HG02571 (cell line): ENCODE results near the gene OPALIN.

ENCODE experiments used
- ATAC-seq: cut with Tn5 transposase; IDR thresholded peaks from one replicate; pipeline ENCODE4 v1.9.1; 2021; ENCODE audit warnings: mild to moderate bottlenecking, moderate library complexity; ENCODE audit not compliant: unreplicated experiment

The OPALIN gene

DNA sequence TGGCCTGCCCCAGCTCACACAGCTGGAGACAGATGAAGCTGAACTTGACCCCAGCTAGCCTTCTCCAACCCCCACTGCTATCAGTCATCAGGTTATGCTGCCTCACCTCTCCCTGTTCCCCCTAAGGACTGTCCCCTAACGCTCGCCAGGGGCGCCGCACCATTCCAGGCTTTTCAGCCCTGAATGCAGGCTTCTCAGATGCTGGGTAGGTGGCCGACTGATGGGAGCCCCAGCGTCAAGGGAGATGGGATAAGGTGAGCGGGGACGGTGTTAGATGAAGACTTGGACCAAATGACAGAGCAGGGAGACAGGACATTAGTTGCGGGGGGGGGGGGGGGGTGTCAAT is 15.8 kb upstream of the OPALIN start:
- no peak for ATAC-seq

- ATAC-seq = no peak
These were observed 15.2 kb upstream of the OPALIN start for GRCh38 chr10:96374004-96374403.

DNA sequence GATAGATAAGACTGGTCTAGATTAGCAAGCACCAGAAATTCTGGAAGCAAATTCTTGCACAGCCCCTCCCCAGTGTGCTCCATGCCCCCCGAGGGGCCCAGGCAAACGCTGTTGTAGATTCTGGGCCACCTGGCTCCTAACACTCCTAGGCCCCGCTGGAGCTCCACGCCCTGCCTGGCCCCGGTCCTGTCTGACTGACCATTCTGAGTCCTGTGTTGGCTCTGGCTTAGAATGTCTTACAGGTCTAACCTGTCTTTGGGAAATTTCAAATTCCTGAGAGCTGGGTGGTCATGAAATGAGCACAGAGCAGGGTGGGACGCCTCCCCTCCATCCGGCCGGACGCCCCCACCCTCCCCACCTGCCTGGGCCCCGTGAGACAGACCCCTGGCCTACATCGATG is 12.6 kb upstream of the OPALIN start:
- ATAC-seq = no peak

DNA sequence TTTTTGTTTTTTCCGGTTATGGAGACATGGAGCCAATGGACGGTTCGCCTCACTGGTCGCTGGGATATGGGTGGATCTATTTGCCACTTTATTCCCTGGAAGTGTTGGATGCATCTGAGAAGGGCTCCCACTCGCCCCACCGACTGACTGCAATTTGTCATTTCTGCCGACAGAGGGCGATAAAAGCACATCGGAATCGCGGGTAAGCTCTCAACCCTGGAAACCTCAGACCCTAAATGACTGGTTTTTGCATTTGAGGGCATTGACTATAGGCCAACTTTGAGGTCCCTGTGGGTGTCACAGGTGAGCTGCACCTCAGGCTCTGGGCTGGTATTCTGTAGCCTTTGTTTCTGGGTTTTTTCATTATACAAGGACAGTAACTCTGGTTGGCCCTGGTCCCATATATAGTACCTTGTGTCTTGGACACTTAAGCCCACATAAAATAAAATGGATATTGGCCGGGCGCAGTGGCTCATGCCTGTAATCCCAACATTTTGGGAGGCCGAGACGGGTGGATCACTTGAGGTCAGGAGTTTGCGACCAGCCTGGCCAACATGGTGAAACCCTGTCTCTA is 11.9 kb upstream of the OPALIN start:
- no peak for ATAC-seq

DNA sequence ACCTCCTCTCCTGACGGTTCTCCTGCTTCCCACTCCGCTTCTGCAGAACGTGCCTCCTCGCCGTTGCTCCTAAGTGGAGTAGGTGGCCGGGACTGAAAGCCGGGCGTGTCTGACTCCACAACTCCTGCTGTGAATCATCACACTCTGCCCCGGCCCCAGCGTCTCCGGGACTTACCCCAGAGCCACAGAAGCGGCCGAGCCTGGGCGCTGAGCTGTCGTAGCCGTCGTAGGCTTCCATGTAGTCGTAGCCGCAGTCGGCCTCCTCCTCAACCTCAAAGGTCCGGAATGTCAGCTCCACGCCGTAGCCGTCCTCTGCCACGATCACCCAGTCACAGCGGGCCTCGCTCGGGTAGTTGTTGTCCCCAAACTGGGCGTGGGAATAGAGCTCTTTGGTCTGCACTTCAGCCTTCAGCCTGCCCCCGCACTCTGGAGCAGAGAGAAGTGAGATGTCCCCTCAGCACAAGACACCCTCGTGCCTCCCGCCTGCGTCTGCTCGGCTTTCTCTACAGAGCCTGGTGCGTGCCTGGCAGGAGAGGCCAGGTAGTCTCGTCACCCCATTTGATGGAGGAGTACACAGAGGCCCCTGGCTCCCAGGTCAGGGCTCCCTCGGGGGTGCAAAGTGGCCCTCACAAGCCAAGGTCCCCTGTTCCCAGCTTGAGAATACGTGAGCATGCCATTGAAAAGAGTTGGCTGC is 11.2 kb upstream of the OPALIN start:
- ATAC-seq = no peak

DNA sequence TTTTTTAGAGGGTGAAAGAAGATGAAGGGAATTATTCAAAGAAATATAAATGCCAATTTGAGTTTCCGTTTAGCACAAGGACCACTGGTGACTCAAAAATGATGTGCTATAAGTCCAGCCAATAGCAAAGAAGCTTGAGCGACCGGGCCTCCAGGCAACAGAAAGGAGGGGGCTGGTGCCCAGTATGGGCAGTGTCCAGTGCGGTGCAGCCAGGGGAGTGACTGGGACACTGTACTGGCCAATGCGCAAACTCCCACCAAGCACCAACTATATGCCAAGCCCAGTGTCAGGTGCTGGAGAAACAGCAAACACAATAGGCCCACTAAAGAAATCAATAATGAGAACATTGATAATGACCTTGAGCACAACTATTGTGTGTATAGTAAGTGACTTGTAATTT is 10.2 kb upstream of the OPALIN start:
- ATAC-seq = no peak

GRCh38 chr10:96367470-96367869 is 8.7 kb upstream of the OPALIN start:
- ATAC-seq = no peak

DNA sequence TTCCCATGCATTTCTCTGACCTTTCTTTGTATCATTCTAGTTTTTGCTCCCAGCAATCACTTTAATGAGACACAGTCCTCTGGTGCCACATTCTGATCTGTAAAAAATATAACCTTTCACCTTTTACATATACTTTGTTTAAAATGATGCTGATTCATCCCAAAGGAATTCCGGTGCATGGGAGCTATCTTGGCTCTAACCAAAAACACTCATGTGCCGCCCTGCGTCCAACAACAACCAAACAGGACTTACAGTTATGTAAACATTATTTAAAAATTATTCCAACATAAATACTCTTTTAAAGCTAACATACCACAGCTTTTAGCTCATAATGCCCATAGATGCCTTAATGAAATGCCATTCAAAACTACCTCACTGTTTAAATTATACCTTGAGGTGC is 7.7 kb upstream of the OPALIN start:
- no peak for ATAC-seq

- no peak for ATAC-seq
These were observed 6.8 kb upstream of the OPALIN start for GRCh38 chr10:96365571-96365970.

DNA sequence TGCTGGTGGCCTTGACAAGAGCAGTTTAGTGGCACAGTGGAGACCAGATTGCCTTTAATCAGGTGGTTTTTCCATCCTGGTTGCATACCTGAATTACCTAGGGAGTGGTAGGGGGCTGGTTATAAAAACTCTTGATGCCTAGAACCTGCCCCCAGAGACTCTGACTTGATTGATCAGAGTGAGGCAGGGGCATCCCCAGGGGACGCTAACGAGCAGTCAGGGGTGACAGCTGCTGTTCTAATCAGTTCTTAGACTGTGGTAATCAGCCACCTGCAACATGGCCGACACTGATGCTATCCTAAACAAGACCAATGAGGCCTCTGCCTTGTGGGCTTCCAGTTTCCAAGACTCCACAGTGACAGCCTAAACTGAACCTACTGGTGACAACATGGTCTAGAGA is 2.0 kb upstream of the OPALIN start:
- no peak for ATAC-seq

GRCh38 chr10:96360331-96360730 is 1.5 kb upstream of the OPALIN start:
- no peak for ATAC-seq

- no peak for ATAC-seq
These were observed 814 bp upstream of the OPALIN start for GRCh38 chr10:96359616-96360015.

DNA sequence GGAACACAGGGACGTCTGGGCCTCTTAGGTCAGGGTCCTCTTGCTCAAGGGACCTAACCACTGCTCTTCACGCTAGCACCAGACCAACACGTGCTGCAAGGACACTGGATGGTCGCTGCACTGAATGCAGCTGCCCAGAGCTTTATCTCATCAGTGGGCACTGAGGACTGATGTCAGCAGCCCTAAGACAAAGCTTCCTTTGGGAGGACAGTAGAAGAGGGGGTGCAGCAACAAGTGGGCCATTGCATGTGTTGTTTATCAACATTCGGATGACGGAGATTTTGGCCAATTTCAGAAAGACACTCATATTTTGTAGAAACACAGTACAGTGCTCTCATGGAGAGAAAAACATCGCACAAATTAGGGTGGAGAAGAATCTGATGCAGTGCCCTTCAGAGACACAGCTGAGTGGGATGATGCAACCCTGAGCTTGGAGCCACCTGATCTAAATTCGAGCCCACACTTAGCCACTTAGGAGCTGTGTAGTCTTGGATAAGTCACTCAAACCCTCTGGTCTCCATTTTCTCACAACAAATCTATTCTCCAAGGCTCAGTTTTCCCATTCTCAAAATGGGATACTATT is 1.7 kb downstream of the OPALIN start:
- no peak for ATAC-seq

- ATAC-seq = no peak
These were observed 6.2 kb downstream of the OPALIN start for GRCh38 chr10:96352582-96352981.

DNA sequence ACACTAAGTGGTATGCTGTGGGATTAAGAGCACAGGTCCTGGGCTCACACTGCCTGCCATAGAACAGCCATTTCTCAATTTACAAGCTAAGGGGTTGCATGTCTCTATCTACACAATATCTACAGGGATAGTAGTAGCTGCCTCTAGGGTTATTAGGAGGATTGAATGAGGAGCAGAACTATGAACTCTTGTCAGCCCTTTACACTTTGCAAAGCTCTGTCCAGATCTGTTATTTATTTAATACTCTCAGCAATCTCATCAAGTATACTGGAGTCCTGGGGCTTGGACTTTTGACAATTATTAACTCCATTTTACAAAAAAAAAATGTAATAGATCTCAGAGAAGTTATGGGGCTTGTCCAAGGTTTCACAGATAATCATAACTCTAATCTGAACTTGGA is 6.8 kb downstream of the OPALIN start:
- no peak for ATAC-seq

GRCh38 chr10:96346295-96346694 is 12.5 kb downstream of the OPALIN start:
- ATAC-seq = no peak

- no peak for ATAC-seq
These were observed 13.6 kb downstream of the OPALIN start for GRCh38 chr10:96345222-96345621.

GRCh38 chr10:96344178-96344577 is 14.6 kb downstream of the OPALIN start:
- no peak for ATAC-seq

DNA sequence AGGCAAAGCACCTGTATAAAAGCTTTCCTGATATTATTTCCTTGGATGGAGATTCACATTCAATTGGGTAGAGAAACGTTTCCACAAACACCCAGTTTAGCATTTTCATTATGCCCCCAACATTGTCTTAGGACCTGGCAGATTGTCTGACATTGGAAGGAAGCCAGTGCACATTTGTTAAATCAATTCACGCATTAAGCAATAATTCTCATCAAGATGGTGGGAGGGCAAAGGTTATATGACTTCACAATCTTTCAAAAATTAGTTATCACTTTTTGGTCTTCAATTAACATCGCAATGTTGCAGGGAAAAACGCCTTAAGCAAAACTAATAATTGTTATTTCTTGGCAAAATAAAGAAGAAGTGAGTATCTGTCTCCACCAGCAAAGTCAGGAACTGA is 16.4 kb downstream of the OPALIN start:
- no peak for ATAC-seq

- no peak for ATAC-seq
These were observed 17.3 kb downstream of the OPALIN start for GRCh38 chr10:96341219-96342182.
